Eye (tissue), 1 donor: ENCODE measurements around the gene RBKS.
A peak's percentile ranks its signal among the peaks of the same experiment; 100 is the strongest.

Experiments used
- DNase-seq: peaks from one replicate; pipeline ENCODE4 v3.0.0-alpha.2; 2015

Gene RBKS

GRCh38 chr2:27890146-27890923 is at the start of gene RBKS, which contains the start of gene BABAM2:
Gene RBKS (minus strand): TSS chr2:27890387. CDS start chr2:27890345, 42 bp downstream.
Gene BABAM2 (plus strand): TSS chr2:27890729. CDS start chr2:27894557, 3,828 bp downstream.
- peak; percentile 95 for DNase-seq

DNA sequence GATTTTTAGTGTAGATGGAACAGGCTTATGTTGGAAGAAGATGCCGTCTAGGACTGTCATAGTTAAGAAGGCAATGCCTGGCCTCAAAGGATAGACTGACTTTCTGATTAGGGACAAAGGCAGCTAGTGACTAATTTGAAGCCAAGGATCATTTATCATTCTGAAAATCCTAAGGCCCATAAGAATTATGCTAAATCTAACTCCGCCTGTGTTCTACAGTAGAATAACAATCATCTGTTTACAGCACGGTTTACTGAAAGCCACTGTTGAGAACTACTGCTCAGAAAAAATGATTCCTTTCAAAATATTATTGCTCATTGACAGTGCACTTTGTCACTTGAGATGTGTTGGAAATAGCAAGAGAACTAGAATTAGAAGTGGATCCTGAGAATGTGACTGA is 44.8 kb upstream of the RBKS start:
- DNase-seq = no peak

DNA sequence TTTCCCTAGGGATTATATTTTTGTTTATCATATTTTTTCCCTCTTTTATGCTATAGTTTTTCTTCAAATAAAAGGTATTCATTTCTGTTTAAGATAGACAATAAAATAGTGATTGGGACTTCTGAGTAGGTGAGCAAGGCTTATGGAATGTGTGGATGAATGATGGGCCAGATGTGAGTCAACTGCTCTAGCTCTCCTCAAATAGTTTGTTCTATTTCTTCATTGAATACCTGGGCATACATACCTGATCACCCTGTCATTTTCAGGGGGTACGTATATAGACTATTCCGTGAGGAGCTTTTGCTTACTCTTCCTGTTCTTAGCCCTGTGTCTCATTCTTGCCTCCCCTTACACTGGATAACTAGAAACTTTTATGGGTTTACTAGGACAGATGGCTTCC is 42.2 kb upstream of the RBKS start:
- no peak for DNase-seq

DNA sequence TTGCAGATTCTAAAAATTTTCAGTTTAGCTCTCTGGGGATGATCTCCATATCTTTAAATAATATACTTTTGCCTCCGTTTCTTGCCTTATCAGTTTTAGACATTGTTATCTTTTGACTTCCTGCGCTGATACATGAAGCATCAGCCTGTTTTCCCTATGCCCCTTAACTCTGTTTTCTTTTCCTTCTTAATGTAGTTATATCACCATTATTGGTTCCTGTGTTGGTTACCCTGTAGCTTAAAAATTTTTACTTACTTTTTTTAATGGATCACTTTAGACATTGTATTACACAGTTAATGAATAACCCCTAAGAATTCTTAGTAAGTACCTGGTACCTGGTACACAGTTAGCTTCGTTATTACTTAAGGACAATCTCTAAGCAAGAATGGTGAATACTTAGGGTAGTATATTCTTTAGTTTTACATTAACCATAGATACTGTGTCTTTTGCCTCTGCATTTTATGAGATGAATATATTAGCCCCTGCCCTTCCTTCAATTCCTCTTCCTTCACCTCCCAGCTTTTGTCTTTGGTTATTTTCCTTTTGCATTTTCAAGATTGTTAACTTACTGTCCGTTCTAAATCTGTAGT is 41.3 kb upstream of the RBKS start:
- no peak for DNase-seq

DNA sequence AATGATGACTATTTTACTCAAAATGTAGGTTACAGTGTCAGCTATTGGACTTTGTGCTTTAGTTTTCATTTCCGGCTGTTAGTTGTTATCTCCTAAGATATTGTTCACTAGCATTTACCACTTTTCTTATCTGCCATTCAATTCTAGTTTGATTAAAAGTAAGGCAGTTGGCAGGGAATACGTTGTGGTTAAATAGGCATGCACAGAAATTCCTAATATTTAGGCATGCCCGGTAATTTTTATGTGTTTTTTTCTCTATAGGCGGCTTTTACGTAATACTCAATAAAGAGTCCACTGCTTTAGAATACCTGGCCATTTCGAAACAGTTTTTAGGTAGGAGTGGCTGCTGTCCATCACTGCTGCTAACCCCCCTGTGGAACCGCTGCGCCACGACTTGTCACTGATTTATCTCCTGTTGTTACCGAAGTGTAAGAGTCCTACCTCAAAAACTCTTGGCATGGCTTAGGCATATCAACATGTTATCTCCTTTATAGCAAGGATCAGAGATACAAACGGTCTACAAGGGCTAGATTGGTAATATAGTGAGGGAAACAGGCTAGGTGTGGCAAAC is 39.8 kb upstream of the RBKS start:
- no peak for DNase-seq

DNA sequence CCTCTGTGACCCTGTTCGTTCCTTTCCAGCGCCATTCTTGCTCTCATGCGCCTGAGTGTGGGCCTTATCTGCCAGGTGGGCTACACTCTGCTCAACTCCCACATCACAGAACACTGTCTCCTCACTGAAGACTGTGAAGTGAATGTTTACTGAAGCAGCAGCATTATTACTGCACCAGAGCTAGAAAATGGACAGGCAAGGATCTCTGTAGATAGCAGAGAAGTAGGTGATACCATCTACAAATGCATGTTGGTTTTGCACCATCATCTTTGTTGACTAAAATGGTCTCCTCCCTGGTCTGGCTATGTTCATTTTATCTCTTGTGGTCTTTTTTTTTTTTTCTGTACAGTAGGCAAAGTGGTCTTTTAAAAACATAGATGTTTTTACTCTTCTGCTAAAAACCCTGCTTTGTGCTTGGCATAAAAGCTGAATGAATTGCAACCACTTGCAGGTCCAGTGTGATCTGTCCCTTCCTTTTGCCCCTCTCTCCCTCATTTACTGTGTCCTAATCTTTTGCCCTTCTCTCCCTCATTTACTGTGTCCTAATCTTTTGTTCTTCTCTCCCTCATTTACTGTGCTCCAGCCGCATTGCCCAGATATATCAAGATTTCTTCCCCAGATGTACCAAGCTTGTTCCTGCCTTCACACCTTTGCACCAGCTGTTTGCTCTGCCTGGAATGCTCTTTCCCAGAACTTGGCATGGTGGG is 35.7 kb upstream of the RBKS start:
- no peak for DNase-seq

DNA sequence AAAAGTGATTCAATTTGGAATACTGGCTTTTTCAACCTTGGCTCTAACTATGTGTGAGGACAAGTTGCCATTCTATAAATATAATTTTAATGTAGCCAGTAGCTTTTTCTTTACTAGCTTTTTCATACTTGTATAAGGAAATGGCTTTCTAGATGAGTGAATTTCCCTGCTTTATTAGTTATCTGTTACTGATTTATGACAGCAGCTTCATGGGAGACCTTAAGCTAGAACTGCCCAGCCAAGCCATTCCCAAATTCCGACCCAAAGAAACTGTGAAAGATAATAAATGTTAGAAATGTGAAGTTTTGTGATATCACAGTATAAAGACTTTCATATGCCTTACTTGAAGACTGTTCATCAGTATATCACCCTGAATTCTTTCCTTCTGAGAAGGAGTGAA is 32.7 kb upstream of the RBKS start:
- DNase-seq = no peak

DNA sequence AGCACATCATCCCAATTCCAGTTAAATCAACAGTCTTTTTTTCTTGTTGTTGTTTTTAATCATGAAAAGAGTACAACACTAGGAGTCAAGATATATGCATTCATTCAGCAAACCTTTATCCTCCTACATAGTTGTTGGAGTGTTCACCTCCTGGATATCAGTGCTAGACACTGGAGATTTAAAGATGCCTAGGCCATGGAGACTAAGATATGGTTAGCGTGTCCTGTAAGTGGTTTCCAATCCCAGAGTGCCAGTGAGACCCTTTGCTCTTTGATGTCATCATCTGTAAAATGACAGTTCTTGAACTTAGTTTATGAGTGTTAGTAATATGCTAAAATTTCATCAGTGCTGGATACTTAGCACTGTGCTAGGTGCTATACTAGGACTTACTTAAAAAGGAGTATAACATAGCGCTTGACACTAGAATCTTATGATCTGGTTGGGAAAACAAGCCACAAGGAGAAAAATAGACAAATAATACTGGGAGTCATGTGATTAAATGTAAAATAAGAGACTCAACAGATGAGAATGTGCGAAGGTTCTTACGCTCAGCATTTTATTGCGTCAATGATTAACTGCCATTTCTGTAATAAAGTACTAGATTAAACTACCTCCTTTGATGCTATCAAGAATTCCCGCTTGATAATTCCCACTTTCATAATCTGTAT is 31.8 kb upstream of the RBKS start:
- no peak for DNase-seq

GRCh38 chr2:27921424-27921823 is 31.2 kb upstream of the RBKS start:
- DNase-seq = no peak

- no peak for DNase-seq
Observed at GRCh38 chr2:27920148-27920885, 30.1 kb upstream of the RBKS start.

- DNase-seq = no peak
Observed at GRCh38 chr2:27916293-27916995, 26.3 kb upstream of the RBKS start.

GRCh38 chr2:27915874-27916273 is 25.7 kb upstream of the RBKS start:
- no peak for DNase-seq

GRCh38 chr2:27915191-27915590 is 25.0 kb upstream of the RBKS start:
- no peak for DNase-seq

DNA sequence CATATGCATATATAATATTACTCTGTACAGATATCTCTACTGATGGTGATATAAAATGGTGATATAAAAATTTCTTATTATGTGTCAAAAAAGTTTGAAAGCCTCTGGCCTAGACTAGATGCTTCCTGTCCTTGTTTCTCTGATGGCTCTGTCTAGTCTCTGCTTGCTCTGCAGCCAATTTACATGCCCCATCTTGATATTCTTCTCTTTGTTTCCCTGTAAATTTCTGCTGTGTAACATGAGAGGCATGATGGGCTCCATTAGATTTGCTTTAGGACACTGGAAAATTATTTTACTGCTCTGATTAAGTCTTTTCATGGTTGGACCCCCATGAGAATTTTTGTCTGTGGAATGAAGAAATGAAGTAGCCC is 24.6 kb upstream of the RBKS start:
- no peak for DNase-seq

DNA sequence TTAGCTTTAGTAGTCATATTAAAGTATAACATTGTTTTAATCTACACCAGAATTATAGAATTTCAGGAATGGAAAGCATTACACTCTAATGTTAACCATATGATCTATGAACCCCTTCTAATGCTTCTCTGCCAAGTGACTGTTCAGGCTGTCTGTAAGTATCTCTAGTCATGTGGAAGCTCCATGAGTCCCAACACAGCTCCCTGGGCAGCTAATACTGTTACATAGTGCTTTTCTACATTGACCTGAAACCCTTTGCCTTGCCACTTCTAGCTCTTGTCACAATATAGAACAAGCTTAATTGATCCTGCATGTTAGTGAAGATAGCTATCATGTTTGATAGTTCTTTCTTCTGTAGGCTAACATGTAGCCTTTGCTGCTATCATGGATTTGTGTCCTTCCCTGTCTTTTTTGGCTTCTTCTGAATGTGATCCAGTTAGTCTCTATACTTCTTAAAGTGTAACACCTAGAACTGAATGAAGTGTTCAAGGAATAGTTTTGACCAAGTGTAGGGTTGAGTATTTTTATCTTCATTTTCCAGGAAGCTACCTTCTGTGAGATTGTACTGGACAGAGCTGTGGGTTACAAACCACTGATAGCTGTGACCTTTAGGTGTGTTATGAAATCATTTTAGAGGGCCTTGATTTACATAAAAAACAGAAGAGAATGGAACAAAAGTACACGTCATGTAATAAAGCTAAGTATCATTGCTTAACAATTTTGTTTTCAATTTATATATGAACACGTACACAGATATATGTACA is 24.0 kb upstream of the RBKS start:
- peak; percentile 51 for DNase-seq

GRCh38 chr2:27912512-27912911 is 22.3 kb upstream of the RBKS start:
- no peak for DNase-seq

DNA sequence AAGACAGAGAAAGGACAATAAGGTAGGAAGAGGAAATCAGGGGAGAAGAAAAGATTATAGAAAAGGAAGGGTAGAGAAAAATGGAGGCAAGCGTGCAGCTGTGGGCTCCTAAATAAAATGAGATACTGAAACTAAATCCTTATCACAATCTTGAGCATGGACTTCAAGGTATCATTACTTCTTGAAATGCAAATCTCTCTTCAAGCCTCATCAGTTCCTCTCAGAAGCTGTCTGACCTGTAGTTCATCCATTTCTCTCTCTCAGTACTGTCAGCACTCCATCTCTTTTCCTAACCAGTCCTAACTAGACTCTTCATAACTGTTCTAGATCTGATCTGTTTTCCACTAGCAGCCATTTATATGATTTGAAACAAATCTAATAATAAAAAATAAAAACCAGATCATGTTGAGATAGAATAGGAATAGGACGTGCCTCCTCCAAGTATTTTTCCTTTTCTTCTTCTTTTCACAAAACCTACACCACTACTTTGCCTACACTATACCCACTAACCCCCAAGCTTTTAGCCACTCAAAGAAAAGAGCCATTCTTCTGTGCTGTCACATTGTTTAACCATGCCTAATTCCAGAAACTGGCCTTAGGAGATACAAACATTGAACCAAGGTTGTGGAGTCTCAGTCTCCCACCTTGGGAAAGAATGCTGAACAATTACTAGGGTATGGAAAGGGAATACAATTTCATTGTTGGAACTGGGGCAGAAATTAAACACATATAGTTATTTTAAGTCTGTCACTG is 21.4 kb upstream of the RBKS start:
- no peak for DNase-seq

DNA sequence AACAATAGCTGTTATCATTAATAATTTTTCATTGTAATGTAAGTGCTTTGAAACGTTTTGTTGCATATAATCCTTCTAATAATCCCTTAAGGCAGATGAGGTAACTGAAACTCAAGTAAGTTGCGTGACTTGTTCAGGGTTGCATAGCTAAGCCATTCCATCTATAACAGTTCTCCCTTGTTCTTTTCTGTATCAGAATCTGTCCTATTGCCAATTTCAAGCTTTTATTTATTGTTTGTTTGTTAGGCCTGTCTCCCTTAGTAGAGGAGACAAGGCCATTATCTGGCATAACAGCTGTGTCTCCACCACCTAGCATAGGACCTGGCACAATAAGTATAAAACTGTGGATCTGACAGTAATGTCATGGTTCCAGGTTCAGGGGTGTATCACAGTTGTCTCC is 19.7 kb upstream of the RBKS start:
- no peak for DNase-seq

- DNase-seq = no peak
Observed at GRCh38 chr2:27907547-27907946, 17.4 kb upstream of the RBKS start.

DNA sequence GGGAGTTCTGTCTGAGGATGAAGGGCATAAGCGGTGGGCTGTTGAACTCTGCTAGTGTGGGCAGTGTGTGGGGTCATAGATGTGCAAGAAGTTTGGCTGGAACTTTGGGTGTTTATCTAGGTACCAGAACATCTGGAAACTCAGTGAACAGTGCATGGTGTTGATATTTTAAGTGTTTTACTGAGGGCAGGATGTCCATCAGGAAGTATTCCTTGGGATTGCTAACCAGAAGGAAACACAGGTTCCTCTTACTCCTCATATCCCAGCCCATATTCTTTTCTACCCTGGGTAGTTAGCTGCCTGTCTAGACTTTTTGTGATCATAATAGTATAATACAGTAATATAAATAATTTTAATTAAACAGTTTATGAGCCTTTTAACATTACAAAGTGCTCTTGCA is 15.9 kb upstream of the RBKS start:
- no peak for DNase-seq

- DNase-seq = no peak
Observed at GRCh38 chr2:27904405-27904665, 14.1 kb upstream of the RBKS start.
